Measurements from ENCODE around the gene LXN. TPM values are rescaled to one million over a fixed set of nuclear protein-coding genes. Genes with fewer than 3 reads are reported as not detected.
"Not testable (repeated sequence)": the region's sequence is repeated elsewhere in the genome, so short reads cannot be mapped to it uniquely, and the experiment has no call there.

The LXN gene
- not detected in 2 replicates for total RNA-seq (2014; rRNA removed)
- polyA plus RNA-seq (2012): not detected

GRCh38 chr3:158672215-158673176 lies at the start of gene LXN:
LXN (minus strand) TSS chr3:158672648; CDS start chr3:158672478, 170 bp downstream.
- DNase-seq (ENCODE audit: low read depth): no peak

- DNase-seq (ENCODE audit: low read depth): no peak
These were observed 49.7 kb upstream of the LXN start for GRCh38 chr3:158722108-158722507.

GRCh38 chr3:158718490-158719170 lies 46.2 kb upstream of the LXN start:
- peak; percentile 94 for DNase-seq (ENCODE audit: low read depth)

- DNase-seq (ENCODE audit: low read depth): no peak
These were observed 45.1 kb upstream of the LXN start for GRCh38 chr3:158717576-158717975.

GRCh38 chr3:158713094-158713499 lies 40.6 kb upstream of the LXN start:
- no peak for DNase-seq (ENCODE audit: low read depth)

- DNase-seq (ENCODE audit: low read depth): no peak
These were observed 40.0 kb upstream of the LXN start for GRCh38 chr3:158712443-158712842.

GRCh38 chr3:158711886-158712285 lies 39.4 kb upstream of the LXN start:
- peak; percentile 68 for DNase-seq (ENCODE audit: low read depth)

- DNase-seq (ENCODE audit: low read depth): no peak
These were observed 38.2 kb upstream of the LXN start for GRCh38 chr3:158710601-158711000.

GRCh38 chr3:158709666-158710083 lies 37.2 kb upstream of the LXN start:
- peak; percentile 99 for DNase-seq (ENCODE audit: low read depth)

- DNase-seq (ENCODE audit: low read depth): no peak
These were observed 31.1 kb upstream of the LXN start for GRCh38 chr3:158703566-158703965.

- DNase-seq (ENCODE audit: low read depth): peak; percentile 55
These were observed 30.5 kb upstream of the LXN start for GRCh38 chr3:158702815-158703481.

- peak; percentile 60 for DNase-seq (ENCODE audit: low read depth)
These were observed 29.1 kb upstream of the LXN start for GRCh38 chr3:158701420-158702065.

GRCh38 chr3:158700559-158700958 lies 28.1 kb upstream of the LXN start:
- DNase-seq (ENCODE audit: low read depth): no peak

GRCh38 chr3:158696618-158697017 lies 24.2 kb upstream of the LXN start:
- DNase-seq (ENCODE audit: low read depth): no peak

GRCh38 chr3:158693866-158694456 lies 21.5 kb upstream of the LXN start:
- DNase-seq (ENCODE audit: low read depth): not testable (repeated sequence)

- DNase-seq (ENCODE audit: low read depth): no peak
These were observed 12.7 kb upstream of the LXN start for GRCh38 chr3:158685159-158685558.

GRCh38 chr3:158683230-158683962 lies 10.9 kb upstream of the LXN start:
- DNase-seq (ENCODE audit: low read depth): peak; percentile 50

- DNase-seq (ENCODE audit: low read depth): no peak
These were observed 8.4 kb upstream of the LXN start for GRCh38 chr3:158680861-158681260.

- peak; percentile 31 for DNase-seq (ENCODE audit: low read depth)
These were observed 7.1 kb upstream of the LXN start for GRCh38 chr3:158679547-158680000.

- no peak for DNase-seq (ENCODE audit: low read depth)
These were observed 6.2 kb upstream of the LXN start for GRCh38 chr3:158678687-158679086.

All from LHCN-M2 (cell line).